Colonic mucosa (tissue), 4 donors: Measurements from ENCODE around the gene DCLK1. TPM values are rescaled to one million over a fixed set of nuclear protein-coding genes. Genes with fewer than 3 reads are reported as not detected.

ENCODE experiments used
- DNase-seq: peaks from one replicate; pipeline ENCODE4 v3.0.0-alpha.2; 2020
- H3K27ac ChIP-seq: fragments of 200-600 bp; one replicate; pipeline ENCODE4 v1.8.0; 2021
- H3K27me3 ChIP-seq: fragments of 200-600 bp; one replicate; pipeline ENCODE4 v1.8.0; 2021
- H3K36me3 ChIP-seq: fragments of 200-600 bp; one replicate; pipeline ENCODE4 v1.8.0; 2021
- H3K4me1 ChIP-seq: fragments of 200-600 bp; one replicate; pipeline ENCODE4 v1.8.0; 2021; ENCODE audit warnings: mild to moderate bottlenecking
- H3K4me3 ChIP-seq: fragments of 200-600 bp; one replicate; pipeline ENCODE4 v1.8.0; 2021
- H3K9ac ChIP-seq, 2 donors: one replicate each; pipeline ENCODE4 v1.7.0; 2013; ENCODE audit warnings: control low read depth in 2 of 2, low read depth in 2 of 2, low read length in 2 of 2
- H3K9me3 ChIP-seq: fragments of 200-600 bp; one replicate; pipeline ENCODE4 v1.8.0; 2021
- CTCF ChIP-seq: fragments of 200-600 bp; IDR thresholded peaks from one replicate; pipeline ENCODE4 v1.8.0; 2022; ENCODE audit warnings: antibody characterized with exemption, mild to moderate bottlenecking
- intact Hi-C: fragments of 100-400 bp; cut with DNase I; formaldehyde crosslinking; loops from one replicate; pipeline ENCODE4 v1.14.1; 2022
- total RNA-seq, 2 donors: library from RNA; stranded (reverse); fragmentation: NEBNext Ultra II Directional in 1 of 2; extraction: Animal tissue kit (Norgen Biotek cat#: 25700) in 1 of 2; gene quantifications; one replicate each; pipeline ENCODE4 v1.2.1, GENCODE V29; 2021
- donor health status: healthy.
- donor health status: DM: no; HTN: no; CAD: no.
- donor health status: DM: no; HTN: no; CAD: no.

The DCLK1 gene
- total RNA-seq, 2 donors from 2014 or later = 1.5 to 5.0 TPM

- H3K4me3 ChIP-seq = no peak overlapping the region
- no peak for TF ChIP-seq CTCF
- H3K4me1 ChIP-seq = no peaks in the 10 kb centered on the region
These were observed 216.5 kb downstream of the DCLK1 start for GRCh38 chr13:35914662-35915061.

GRCh38 chr13:35912841-35913240, 218.3 kb downstream of the DCLK1 start:
- no peak overlapping the region for H3K9ac ChIP-seq
- DNase-seq = no peak
- no peaks in the 10 kb centered on the region for H3K36me3 ChIP-seq
- no peaks in the 10 kb centered on the region for H3K9me3 ChIP-seq
- no peak for TF ChIP-seq CTCF
- intact Hi-C loops = no loop called here
- no peaks in the 10 kb centered on the region for H3K4me1 ChIP-seq
- no peak overlapping the region for H3K27ac ChIP-seq
- no peak overlapping the region for H3K4me3 ChIP-seq
- H3K27me3 ChIP-seq = no peaks in the 10 kb centered on the region

More at GRCh38 chr13:35914662-35915061, 216.5 kb downstream of the DCLK1 start:
- H3K36me3 ChIP-seq = no peaks in the 10 kb centered on the region
- H3K9me3 ChIP-seq = no peaks in the 10 kb centered on the region
- no peak overlapping the region for H3K9ac ChIP-seq
- no peak for DNase-seq
- intact Hi-C loops = no loop called here
- H3K27me3 ChIP-seq = no peaks in the 10 kb centered on the region
- H3K27ac ChIP-seq = no peak overlapping the region

GRCh38 chr13:35909837-35910540, 221.2 kb downstream of the DCLK1 start:
- Histone ChIP-seq H3K4me1 (no peaks in the 10 kb centered on the region), H3K4me3 (no peak overlapping the region), H3K9me3 (no peaks in the 10 kb centered on the region), H3K27ac (no peak overlapping the region), H3K27me3 (no peaks in the 10 kb centered on the region), H3K36me3 (no peaks in the 10 kb centered on the region), H3K9ac (no peak overlapping the region)
- no peak for DNase-seq
- intact Hi-C loops = no loop called here
- no peak for TF ChIP-seq CTCF

- DNase-seq = no peak
- intact Hi-C loops = no loop called here
These were observed 222.1 kb downstream of the DCLK1 start for GRCh38 chr13:35909091-35909490.

GRCh38 chr13:35908226-35908625, 223.0 kb downstream of the DCLK1 start:
- Histone ChIP-seq H3K9me3 (no peaks in the 10 kb centered on the region), H3K4me3 (no peak overlapping the region), H3K4me1 (no peaks in the 10 kb centered on the region), H3K36me3 (no peaks in the 10 kb centered on the region), H3K27ac (no peak overlapping the region), H3K9ac (no peak overlapping the region), H3K27me3 (no peaks in the 10 kb centered on the region)
- no peak for DNase-seq
- intact Hi-C loops = no loop called here
- TF ChIP-seq CTCF = no peak

More at GRCh38 chr13:35909091-35909490, 222.1 kb downstream of the DCLK1 start:
- no peak for TF ChIP-seq CTCF
- Histone ChIP-seq H3K27me3 (no peaks in the 10 kb centered on the region), H3K9ac (no peak overlapping the region), H3K9me3 (no peaks in the 10 kb centered on the region), H3K4me3 (no peak overlapping the region), H3K36me3 (no peaks in the 10 kb centered on the region), H3K4me1 (no peaks in the 10 kb centered on the region), H3K27ac (no peak overlapping the region)
